ENCODE data around the gene TNS4.

GRCh38 chr17:40469805-40470675, 31.4 kb downstream of the TNS4 start:
- no peak for TF ChIP-seq POLR2AphosphoS5 (IDR thresholded peaks at IDR 0.05)
- TF ChIP-seq, protein P1, sequence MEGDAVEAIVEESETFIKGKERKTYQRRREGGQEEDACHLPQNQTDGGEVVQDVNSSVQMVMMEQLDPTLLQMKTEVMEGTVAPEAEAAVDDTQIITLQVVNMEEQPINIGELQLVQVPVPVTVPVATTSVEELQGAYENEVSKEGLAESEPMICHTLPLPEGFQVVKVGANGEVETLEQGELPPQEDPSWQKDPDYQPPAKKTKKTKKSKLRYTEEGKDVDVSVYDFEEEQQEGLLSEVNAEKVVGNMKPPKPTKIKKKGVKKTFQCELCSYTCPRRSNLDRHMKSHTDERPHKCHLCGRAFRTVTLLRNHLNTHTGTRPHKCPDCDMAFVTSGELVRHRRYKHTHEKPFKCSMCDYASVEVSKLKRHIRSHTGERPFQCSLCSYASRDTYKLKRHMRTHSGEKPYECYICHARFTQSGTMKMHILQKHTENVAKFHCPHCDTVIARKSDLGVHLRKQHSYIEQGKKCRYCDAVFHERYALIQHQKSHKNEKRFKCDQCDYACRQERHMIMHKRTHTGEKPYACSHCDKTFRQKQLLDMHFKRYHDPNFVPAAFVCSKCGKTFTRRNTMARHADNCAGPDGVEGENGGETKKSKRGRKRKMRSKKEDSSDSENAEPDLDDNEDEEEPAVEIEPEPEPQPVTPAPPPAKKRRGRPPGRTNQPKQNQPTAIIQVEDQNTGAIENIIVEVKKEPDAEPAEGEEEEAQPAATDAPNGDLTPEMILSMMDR (IDR thresholded peaks at IDR 0.05): no peak

Data from stomach (tissue), 4 donors.